HG02642 (cell line): ENCODE results near the gene KRTAP26-1.

ENCODE experiments used
- ATAC-seq: cut with Tn5 transposase; IDR thresholded peaks from one replicate; pipeline ENCODE4 v1.9.1; 2021; ENCODE audit warnings: mild to moderate bottlenecking; ENCODE audit not compliant: unreplicated experiment, poor library complexity

KRTAP26-1 gene

GRCh38 chr21:30282850-30283249, 37.3 kb downstream of the KRTAP26-1 start, which contains the start of gene KRTAP24-1:
Gene KRTAP24-1 (minus strand): TSS chr21:30282950. CDS start chr21:30282932, 18 bp downstream.
- no peak for ATAC-seq

- no peak for ATAC-seq
Measured at GRCh38 chr21:30271611-30272010, 48.5 kb downstream of the KRTAP26-1 start.

- no peak for ATAC-seq
Measured at GRCh38 chr21:30271156-30271555, 49.0 kb downstream of the KRTAP26-1 start.

- ATAC-seq, result no peak
Measured at GRCh38 chr21:30269803-30270530, 50.1 kb downstream of the KRTAP26-1 start.
